Measurements from ENCODE around the gene VWA3B.

The VWA3B gene

DNA sequence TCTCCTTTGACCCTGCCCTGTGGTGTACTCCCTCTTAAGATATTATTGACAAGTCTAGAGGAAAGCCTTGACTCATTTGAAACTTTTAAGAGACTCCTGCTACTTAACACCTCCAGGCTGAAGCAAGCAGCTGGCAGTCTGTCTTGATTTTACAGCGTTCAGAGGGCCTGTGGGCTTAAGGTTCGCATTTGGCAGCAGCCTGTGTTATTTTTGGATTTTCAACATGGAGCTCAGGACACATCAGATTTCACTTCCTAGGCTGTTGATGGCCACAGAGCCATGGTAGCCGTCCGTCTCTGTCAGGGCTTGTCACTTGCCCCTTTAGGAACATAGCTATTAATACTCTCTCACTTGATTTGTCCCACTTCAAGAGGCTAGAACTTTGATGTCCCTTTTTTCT is 73.6 kb downstream of the VWA3B start:
- intact Hi-C loops (cut with DNase I; ENCODE audit: low total_unique reads): no loop called here
- Histone ChIP-seq H3K27me3 (no peaks in the 10 kb centered on the region), H3K4me3 (no peak overlapping the region), H3K4me1 (peaks cover 0 to 82% (median 45%) of the 10 kb centered on the region in 4 donors), H3K27ac (peak overlapping the region; percentile 78 to 80), H3K36me3 (no peaks in the 10 kb centered on the region), H3K9me3 (no peaks in the 10 kb centered on the region)
- peak in 1 of 2 donors; percentile 76 for DNase-seq
- TF ChIP-seq, protein P1, sequence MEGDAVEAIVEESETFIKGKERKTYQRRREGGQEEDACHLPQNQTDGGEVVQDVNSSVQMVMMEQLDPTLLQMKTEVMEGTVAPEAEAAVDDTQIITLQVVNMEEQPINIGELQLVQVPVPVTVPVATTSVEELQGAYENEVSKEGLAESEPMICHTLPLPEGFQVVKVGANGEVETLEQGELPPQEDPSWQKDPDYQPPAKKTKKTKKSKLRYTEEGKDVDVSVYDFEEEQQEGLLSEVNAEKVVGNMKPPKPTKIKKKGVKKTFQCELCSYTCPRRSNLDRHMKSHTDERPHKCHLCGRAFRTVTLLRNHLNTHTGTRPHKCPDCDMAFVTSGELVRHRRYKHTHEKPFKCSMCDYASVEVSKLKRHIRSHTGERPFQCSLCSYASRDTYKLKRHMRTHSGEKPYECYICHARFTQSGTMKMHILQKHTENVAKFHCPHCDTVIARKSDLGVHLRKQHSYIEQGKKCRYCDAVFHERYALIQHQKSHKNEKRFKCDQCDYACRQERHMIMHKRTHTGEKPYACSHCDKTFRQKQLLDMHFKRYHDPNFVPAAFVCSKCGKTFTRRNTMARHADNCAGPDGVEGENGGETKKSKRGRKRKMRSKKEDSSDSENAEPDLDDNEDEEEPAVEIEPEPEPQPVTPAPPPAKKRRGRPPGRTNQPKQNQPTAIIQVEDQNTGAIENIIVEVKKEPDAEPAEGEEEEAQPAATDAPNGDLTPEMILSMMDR (IDR thresholded peaks at IDR 0.05): no peak

DNA sequence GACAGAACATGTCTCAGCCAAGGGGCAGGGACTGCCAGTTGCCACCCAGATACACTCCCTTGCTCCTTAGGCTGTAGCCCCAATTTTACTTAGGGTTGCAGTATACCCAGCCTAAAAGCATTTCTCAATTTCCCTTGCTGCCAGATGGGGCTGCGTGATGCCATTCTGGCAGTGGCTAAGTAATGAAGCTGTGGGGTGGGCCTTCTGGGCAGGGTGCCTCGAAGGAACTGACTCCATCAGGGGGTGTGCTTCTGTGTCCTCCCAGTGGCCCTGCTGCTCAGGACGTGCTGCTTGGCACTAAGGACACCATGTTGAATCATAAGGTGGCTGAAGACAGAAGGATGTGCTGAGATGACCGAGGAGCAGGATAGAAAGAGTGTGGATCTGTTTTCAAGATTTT is 74.2 kb downstream of the VWA3B start:
- no peak for DNase-seq
- H3K36me3 ChIP-seq: no peaks in the 10 kb centered on the region
- peaks cover 0 to 75% (median 44%) of the 10 kb centered on the region in 4 donors for H3K4me1 ChIP-seq
- no peaks in the 10 kb centered on the region for H3K9me3 ChIP-seq
- no peak overlapping the region for H3K4me3 ChIP-seq
- no peaks in the 10 kb centered on the region for H3K27me3 ChIP-seq
- TF ChIP-seq, protein P1 (IDR thresholded peaks at IDR 0.05): no peak
- intact Hi-C loops (cut with DNase I; ENCODE audit: low total_unique reads): no loop called here
- peak overlapping the region; percentile 78 to 80 for H3K27ac ChIP-seq

DNA sequence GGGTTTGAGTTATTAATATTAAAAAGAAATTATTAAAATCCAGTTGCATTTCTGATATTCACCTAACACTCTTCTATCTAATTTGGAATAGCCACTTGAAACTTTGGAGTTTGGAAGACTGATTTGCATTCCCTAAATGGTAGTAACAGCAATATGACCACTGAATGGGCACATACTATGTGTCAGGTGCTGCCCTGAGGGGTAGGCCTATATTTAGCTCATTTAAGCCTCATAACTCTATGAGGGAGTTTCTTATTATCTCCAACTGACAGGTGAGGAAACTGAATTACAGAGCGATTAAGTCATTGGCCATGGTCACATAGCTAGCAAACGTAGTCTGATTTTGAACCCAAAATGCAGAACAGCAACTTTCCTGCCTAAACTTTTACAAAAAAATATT is 77.3 kb downstream of the VWA3B start:
- H3K27ac ChIP-seq: peak overlapping the region in 1 of 2 donors; percentile 83
- no peak for DNase-seq
- H3K27me3 ChIP-seq: no peaks in the 10 kb centered on the region
- H3K4me3 ChIP-seq: no peak overlapping the region
- H3K9me3 ChIP-seq: no peaks in the 10 kb centered on the region
- TF ChIP-seq, protein P1 (IDR thresholded peaks at IDR 0.05): no peak
- H3K4me1 ChIP-seq: peaks cover 0 to 72% (median 41%) of the 10 kb centered on the region in 4 donors
- intact Hi-C loops (cut with DNase I; ENCODE audit: low total_unique reads): no loop called here
- H3K36me3 ChIP-seq: no peaks in the 10 kb centered on the region

DNA sequence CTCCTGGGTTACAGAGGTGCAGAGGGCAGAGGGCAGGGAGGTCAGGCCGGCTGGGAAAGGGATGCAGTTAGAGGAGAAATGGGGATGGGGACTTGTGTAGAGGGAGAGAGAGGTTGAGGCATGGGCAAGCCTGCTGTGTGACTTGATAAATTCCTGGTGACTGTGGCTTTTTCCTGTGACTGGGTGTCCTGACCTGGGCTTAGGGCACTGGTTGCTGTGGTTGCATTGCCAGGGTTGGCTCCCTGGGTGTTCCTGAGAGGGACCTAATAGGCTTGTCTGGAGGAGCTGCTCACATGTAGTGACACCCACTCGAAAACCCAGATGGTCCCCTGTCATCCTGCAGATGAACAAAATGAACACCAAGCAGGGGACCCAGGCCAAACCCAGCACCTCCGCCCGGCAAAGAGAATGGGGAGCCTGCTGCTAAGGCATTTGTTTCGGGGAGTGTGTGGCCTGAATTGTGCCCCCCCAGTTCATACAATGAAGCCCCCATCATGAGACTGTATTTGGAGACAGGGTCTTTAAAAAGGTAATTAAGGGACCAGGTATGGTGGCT is 78.6 kb downstream of the VWA3B start:
- TF ChIP-seq, protein P1 (IDR thresholded peaks at IDR 0.05): no peak
- no peak overlapping the region for H3K4me3 ChIP-seq
- no peak for DNase-seq
- H3K27me3 ChIP-seq: no peaks in the 10 kb centered on the region
- H3K36me3 ChIP-seq: no peaks in the 10 kb centered on the region
- no peak overlapping the region for H3K27ac ChIP-seq
- H3K4me1 ChIP-seq: peaks cover 0 to 59% (median 30%) of the 10 kb centered on the region in 4 donors
- intact Hi-C loops (cut with DNase I; ENCODE audit: low total_unique reads): no loop called here
- no peaks in the 10 kb centered on the region for H3K9me3 ChIP-seq

DNA sequence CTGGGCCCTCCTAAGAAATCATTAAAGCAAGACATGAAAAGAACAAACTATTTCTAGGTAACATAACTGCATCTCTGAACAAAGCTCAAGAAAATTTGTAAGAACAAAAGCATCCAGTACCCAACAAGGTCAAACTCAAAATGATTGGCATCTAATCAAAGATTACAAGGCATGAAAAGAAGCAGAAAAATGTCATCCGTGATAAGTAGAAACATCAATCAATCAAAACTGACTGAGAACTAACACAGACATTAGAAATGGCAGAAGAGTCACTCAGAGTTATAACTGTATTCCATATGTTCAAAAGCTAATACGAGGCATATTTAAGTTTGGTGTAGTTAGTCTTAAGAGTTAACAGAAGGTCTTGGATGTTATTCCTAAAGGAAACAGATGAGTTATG is 80.9 kb downstream of the VWA3B start:
- TF ChIP-seq, protein P1 (IDR thresholded peaks at IDR 0.05): no peak
- Histone ChIP-seq H3K4me1 (peaks cover 0 to 37% (median 11%) of the 10 kb centered on the region in 4 donors), H3K4me3 (no peak overlapping the region), H3K27me3 (no peaks in the 10 kb centered on the region), H3K27ac (peak overlapping the region; percentile 26 to 31), H3K36me3 (no peaks in the 10 kb centered on the region), H3K9me3 (no peaks in the 10 kb centered on the region)
- intact Hi-C loops (cut with DNase I; ENCODE audit: low total_unique reads): no loop called here
- no peak for DNase-seq

All from tibial artery (tissue), 4 donors.